ENCODE data around the gene MINDY4. TPM values are rescaled to one million over a fixed set of nuclear protein-coding genes. Genes with fewer than 3 reads are reported as not detected.

Gene MINDY4
- total and polyA plus RNA-seq, 2 of the 4 experiments (the other 2 are of a cell fraction) = 1.8 to 3.6 TPM

GRCh38 chr7:30900053-30900452 lies 128.8 kb downstream of the MINDY4 start:
- Histone ChIP-seq H4K5ac (ENCODE audit: low read depth, low read length) (no peak overlapping the region), H2AFZ (replicated peaks; ENCODE audit: low read length, poor library complexity) (peak overlapping the region; percentile 59), H4K20me1 (ENCODE audit: insufficient read depth, low read length) (no peaks in the 10 kb centered on the region), H3K9ac (ENCODE audit: low read depth, low read length) (no peak overlapping the region), H3K4ac (ENCODE audit: low read depth, low read length) (peak overlapping the region; percentile 84; the same call in 1 of the 2 replicates), H2BK15ac (ENCODE audit: low read depth, low read length) (no peak overlapping the region), H3K14ac (replicated peaks; ENCODE audit: low read depth, low read length) (peak overlapping the region; percentile 46; the same call in 1 of the 2 replicates), H3K23ac (ENCODE audit: low read depth, low read length) (no peak overlapping the region), H4K91ac (ENCODE audit: insufficient read depth, low read depth, low read length) (no peak overlapping the region; the same call in 1 of the 2 replicates), H3K9me1 (ENCODE audit: insufficient read depth, low read length) (0 out of 2 replicates have a peak, but pooled peaks cover 5% of the 10 kb centered on the region), H3K9me3 (ENCODE audit: control insufficient read depth, insufficient read depth, low read length) (no peaks in the 10 kb centered on the region), H2AK5ac (ENCODE audit: low read depth, low read length) (peak overlapping the region; percentile 23; the same call in 1 of the 2 replicates), H3K4me1 (ENCODE audit: control insufficient read depth, insufficient read depth, low read length) (peaks cover 6% of the 10 kb centered on the region; the same call in 1 of the 2 replicates), H3K27me3 (ENCODE audit: control insufficient read depth, insufficient read depth, low read length) (peaks cover 11% of the 10 kb centered on the region; the same call in 1 of the 2 replicates), H4K8ac (ENCODE audit: low read depth in 2 of 2, low read length in 2 of 2) (peak overlapping the region; percentile 52 to 56; a peak in 2 of 4 replicates), H3K4me2 (ENCODE audit: low read depth, low read length) (no peak overlapping the region), H2BK120ac (ENCODE audit: low read depth, low read length) (peak overlapping the region; percentile 76), H3K18ac (ENCODE audit: low read depth, low read length) (no peak overlapping the region), H3K4me3 (ENCODE audit: insufficient read depth, low read depth, low read length) (no peak overlapping the region), H2AK9ac (replicated peaks; ENCODE audit: low read depth, low read length, poor library complexity) (no peak overlapping the region), H3K79me1 (ENCODE audit: low read depth in 1 of 2, low read length in 2 of 2) (no peaks in the 10 kb centered on the region), H2BK5ac (ENCODE audit: low read depth, low read length, poor library complexity, severe bottlenecking) (no peak overlapping the region), H3K27ac (ENCODE audit: insufficient read depth, low read length) (no peak overlapping the region), H3K56ac (ENCODE audit: extremely low read depth, insufficient read depth, low read length) (no peak overlapping the region), H3K36me3 (ENCODE audit: control insufficient read depth, insufficient read depth, low read length) (no peaks in the 10 kb centered on the region), H2BK20ac (ENCODE audit: low read depth, low read length) (no peak overlapping the region)
- BruUV-seq (replicated peaks) = no TSS peak
- no peak for TF ChIP-seq CEBPB (IDR thresholded peaks at IDR 0.05; ENCODE audit: low read depth, low read length)
- dilution Hi-C loops (cut with HindIII; ENCODE audit: low sequenced_read_pairs, unreplicated experiment) (no loop called here), intact Hi-C loops (cut with micrococcal nuclease) (no loop called here), in situ Hi-C loops (cut with MboI; ENCODE audit: low sequenced_read_pairs) (no loop called here)
- ATAC-seq (ENCODE audit: low read depth) (peak; percentile 45; the same call in 1 of the 2 replicates), DNase-seq (no peak)
- ChIA-PET POLR2A (ENCODE audit: unreplicated experiment) (no interaction called here), CTCF (no interaction called here)
- no CpG with 5 or more reads among the region's 9 CpGs for WGBS, 2 experiments (ENCODE audit: extremely low coverage in 2 of 2, insufficient read length in 1 of 2)

All from IMR-90 (cell line).